Motor neuron (in vitro differentiated cells): Measurements from ENCODE around the gene PARD3. TPM values are rescaled to one million over a fixed set of nuclear protein-coding genes. Genes with fewer than 3 reads are reported as not detected.

ENCODE experiments used
- ATAC-seq, 8 experiments: fragments of 200-7000 bp; cut with Tn5 transposase; replicated peaks in 6 of 8; 2 replicates each; pipeline ENCODE4 v1.8.0; 2021; ENCODE audit warnings: mild to moderate bottlenecking in 8 of 8, moderate library complexity in 8 of 8
- H3K27ac ChIP-seq, 2 donors: fragments of 250-450 bp; sonication (Bioruptor Pico); 2 replicates each; pipeline ENCODE4 v1.9.0; 2021; ENCODE audit warnings: antibody characterized with exemption in 2 of 2, mild to moderate bottlenecking in 2 of 2, moderate library complexity in 1 of 2
- H3K4me1 ChIP-seq, 2 donors: fragments of 250-450 bp; sonication (Bioruptor Pico); replicated peaks in 1 of 2; 2 replicates each; pipeline ENCODE4 v1.6.1; 2021; ENCODE audit warnings: antibody characterized with exemption in 2 of 2, mild to moderate bottlenecking in 2 of 2, moderate library complexity in 1 of 2
- H3K4me3 ChIP-seq, 5 donors: fragments of 250-450 bp; sonication (Bioruptor Pico); 2 replicates each; pipeline ENCODE4 v1.9.0; 2021; ENCODE audit warnings: antibody characterized with exemption in 5 of 5, mild to moderate bottlenecking in 5 of 5, moderate library complexity in 4 of 5
- WGBS, 10 experiments: fragments of 450-650 bp; shearing (Covaris generic); methylation state at CpG; one replicate each; pipeline ENCODE4 v1.0.0; 2022; 5-methylcytosine and 5-hydroxymethylcytosine counted together
- in situ Hi-C, 9 experiments: fragments of 400-800 bp; cut with MboI; loops; one replicate each; pipeline ENCODE4 v1.15.0; 2021; ENCODE audit warnings: low sequenced_read_pairs in 9 of 9, low pct_unique_long_range_greater_than_20kb in 2 of 9; ENCODE audit not compliant: unreplicated experiment in 9 of 9
- total RNA-seq, 8 experiments: library from RNA; unstranded; fragments of 300-600 nt; gene quantifications; 2 replicates each; pipeline versions ENCODE4 v1.2.3 to v1.2.4, GENCODE V29; 2022

The PARD3 gene
- total RNA-seq, 8 experiments from 2014 or later = 21.5 to 154 (median 34.0) TPM

GRCh38 chr10:34216348-34216945, 598.6 kb downstream of the PARD3 start:
- Histone ChIP-seq H3K4me3 (no peak overlapping the region), H3K4me1 (peaks cover 6 to 21% of the 10 kb centered on the region in 2 donors), H3K27ac (no peak overlapping the region)
- 72 to 100% (median 96%) methylated on average over 1 to 2 of the region's 2 CpGs; no CpG with 5 or more reads in 4 of the 10 experiments for WGBS, 10 experiments
- in situ Hi-C loops = no loop called here
- ATAC-seq = peak in 3 of 8 experiments; percentile 46 to 55 (median 55)

DNA sequence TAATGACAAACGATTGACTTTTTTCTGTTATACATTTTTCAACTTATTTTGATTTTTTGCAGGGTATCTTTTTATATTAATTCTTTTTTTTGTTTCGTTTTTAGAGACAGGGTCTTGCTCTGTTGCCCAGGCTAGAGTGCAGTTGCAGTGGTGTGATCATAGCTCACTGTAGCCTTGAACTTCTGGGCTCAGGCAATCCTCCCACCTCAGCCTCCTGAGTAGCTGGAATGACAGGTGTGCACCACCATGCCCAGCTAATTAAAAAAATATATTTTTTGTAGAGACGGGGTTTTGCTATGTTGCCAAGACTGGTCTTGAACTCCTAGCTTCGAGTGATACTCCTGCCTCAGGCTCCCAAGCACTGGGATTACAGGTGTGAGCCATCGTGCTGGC, 601.3 kb downstream of the PARD3 start:
- 67 to 100% (median 81%) methylated on average over 2 to 4 of the region's 5 CpGs for WGBS, 10 experiments

DNA sequence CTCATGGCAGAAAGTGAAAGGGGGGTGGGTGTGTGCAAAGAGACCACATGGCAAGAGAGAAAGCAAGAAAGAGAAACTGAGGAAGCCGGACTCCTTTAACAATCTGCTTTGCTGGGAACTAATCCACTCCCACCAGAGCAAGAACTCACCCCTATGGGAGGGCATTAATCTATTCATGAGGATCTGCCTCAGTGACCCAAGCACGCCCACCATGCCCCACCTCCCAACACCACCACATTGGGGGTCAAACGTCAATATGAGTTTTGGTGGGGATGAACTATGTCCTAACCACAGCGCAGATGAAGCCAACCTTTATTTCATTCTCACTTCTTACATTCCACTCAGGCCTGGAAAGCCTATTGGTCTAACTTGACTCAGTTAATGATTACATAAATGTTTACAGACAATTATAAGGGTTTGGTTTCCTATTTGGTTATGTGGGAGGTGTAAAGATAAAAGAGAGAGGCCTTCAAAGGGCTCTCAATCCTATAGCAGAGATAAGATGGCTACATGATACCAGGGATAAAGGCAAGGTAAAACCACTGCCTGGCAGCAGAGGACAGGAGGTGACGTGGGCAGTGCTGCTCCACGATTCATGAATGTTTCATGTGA, 601.8 kb downstream of the PARD3 start:
- in situ Hi-C loops = no loop called here
- no peak for ATAC-seq
- Histone ChIP-seq H3K4me1 (peaks cover 3 to 7% of the 10 kb centered on the region in 2 donors), H3K4me3 (no peak overlapping the region), H3K27ac (no peak overlapping the region)
- WGBS, 10 experiments = 81 to 100% (median 93%) methylated on average over 2 to 6 of the region's 6 CpGs; no CpG with 5 or more reads in 1 of the 10 experiments

More for the DNA sequence above, 601.3 kb downstream of the PARD3 start:
- ATAC-seq = no peak
- Histone ChIP-seq H3K4me3 (no peak overlapping the region), H3K4me1 (peaks cover 3 to 7% of the 10 kb centered on the region in 2 donors), H3K27ac (no peak overlapping the region)
- in situ Hi-C loops = no loop called here

- peaks cover 15 to 20% of the 10 kb centered on the region in 2 donors for H3K4me1 ChIP-seq
- H3K4me3 ChIP-seq = no peak overlapping the region
- ATAC-seq = no peak
- in situ Hi-C loops = no loop called here
- no peak overlapping the region for H3K27ac ChIP-seq
- WGBS, 10 experiments = 30 to 100% (median 81%) methylated on average over 1 to 3 of the region's 3 CpGs; no CpG with 5 or more reads in 4 of the 10 experiments
These were observed 607.8 kb downstream of the PARD3 start for GRCh38 chr10:34207343-34207742.

DNA sequence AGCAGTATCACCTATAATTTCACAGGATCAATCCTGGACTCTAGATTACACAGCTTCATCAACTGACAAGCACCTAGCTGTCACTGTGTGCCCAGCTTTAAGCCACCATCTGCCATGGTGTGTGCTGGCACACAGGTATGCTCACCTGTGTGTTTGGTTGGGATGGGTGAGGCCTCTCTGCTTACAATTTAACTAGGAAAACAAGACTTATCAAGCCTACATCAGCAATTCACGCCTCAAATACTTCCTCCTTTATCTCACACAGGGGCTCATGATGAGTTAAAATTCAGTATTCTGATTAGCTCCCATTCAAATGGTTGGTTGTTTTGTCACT, 608.2 kb downstream of the PARD3 start:
- no peak for ATAC-seq
- 86 to 100% (median 100%) methylated on average over 1 of the region's 1 CpG; no CpG with 5 or more reads in 7 of the 10 experiments for WGBS, 10 experiments
- Histone ChIP-seq H3K4me1 (peaks cover 15 to 20% of the 10 kb centered on the region in 2 donors), H3K4me3 (no peak overlapping the region), H3K27ac (no peak overlapping the region)
- in situ Hi-C loops = no loop called here

DNA sequence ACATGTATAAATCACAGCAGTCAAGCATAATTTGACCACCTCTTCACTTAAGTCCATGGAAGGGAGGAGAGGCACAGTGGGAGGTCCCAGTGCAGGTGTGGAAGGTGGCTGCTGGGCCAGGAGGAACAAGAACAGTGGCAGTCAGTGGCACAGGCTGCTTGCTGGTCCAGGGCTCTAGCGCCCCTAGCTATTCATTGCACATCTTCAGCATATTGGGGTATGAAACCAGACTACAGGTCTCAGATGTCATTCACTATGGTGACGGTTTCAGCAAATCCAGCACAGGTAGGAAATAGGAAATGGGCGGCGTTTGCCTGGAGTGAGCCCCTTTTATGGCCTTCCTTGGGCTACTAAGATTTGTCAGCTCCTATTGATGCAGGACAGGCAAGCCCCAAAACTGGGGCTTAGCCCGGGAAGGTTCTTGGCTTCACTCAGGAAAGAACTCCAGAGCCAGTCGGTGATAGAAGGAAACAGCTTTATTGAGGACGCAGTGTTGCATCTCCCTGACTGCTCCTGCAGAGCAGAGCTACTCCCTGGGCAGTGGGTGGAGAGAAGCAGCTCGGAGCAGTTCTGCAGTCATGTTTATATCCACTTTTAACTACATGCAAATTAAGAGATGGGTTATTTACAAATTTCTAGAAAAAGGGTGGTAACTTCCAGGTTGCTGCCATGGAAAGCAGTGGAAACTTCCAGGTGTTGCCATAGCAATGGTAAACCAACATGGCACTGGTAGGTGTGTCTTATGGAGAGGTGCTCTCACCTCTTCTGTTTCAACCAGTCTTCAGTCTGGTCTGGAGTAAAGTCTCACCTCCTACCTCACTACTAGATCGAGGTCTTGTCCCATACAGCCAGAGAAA, 608.8 kb downstream of the PARD3 start:
- H3K4me1 ChIP-seq = peaks cover 15 to 20% of the 10 kb centered on the region in 2 donors
- in situ Hi-C loops = no loop called here
- WGBS, 10 experiments = 82 to 100% (median 97%) methylated on average over 1 to 6 of the region's 9 CpGs; no CpG with 5 or more reads in 4 of the 10 experiments
- H3K27ac ChIP-seq = no peak overlapping the region
- ATAC-seq = peak in 3 of 8 experiments; percentile 47 to 87 (median 84)
- no peak overlapping the region for H3K4me3 ChIP-seq

GRCh38 chr10:34205452-34205851, 609.6 kb downstream of the PARD3 start:
- Histone ChIP-seq H3K4me3 (no peak overlapping the region), H3K27ac (no peak overlapping the region), H3K4me1 (peaks cover 21 to 27% of the 10 kb centered on the region in 2 donors)
- WGBS, 10 experiments = 78 to 100% (median 88%) methylated on average over 1 to 5 of the region's 5 CpGs
- in situ Hi-C loops = no loop called here
- no peak for ATAC-seq

DNA sequence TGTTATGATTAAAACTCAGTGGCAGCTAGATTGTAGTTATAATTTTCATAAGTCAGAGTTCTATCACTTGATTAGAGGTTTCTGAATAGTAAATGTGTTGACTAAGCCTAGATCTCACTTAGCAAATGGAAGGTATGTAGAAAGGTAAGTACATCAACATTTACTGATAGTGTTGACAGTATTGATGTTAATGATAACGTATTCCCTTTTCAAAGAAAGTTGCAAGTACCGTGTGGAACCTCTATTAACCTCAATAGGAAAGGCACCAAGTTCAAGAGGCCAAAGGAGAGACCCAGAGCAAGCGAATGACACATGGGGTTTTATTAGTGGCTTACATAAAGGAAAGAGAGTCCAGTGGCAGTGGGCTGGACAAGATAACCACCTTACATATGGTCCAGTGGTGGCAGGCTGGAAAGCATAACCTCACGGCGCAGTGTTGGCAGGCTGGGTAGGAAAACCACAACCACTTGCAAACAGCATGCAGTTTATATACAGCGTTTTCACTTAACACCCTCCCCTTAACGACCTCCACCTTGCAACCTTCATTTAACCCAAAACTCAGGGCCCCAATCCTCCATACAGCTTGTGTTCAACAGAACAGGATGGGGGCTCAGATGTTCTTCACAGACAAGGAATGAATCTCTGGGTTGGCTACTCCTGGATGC, 611.0 kb downstream of the PARD3 start:
- in situ Hi-C loops = no loop called here
- H3K4me3 ChIP-seq = no peak overlapping the region
- WGBS, 10 experiments = 71 to 100% (median 85%) methylated on average over 1 to 6 of the region's 7 CpGs; no CpG with 5 or more reads in 1 of the 10 experiments
- peaks cover 35 to 40% of the 10 kb centered on the region in 2 donors for H3K4me1 ChIP-seq
- ATAC-seq = no peak
- H3K27ac ChIP-seq = no peak overlapping the region

DNA sequence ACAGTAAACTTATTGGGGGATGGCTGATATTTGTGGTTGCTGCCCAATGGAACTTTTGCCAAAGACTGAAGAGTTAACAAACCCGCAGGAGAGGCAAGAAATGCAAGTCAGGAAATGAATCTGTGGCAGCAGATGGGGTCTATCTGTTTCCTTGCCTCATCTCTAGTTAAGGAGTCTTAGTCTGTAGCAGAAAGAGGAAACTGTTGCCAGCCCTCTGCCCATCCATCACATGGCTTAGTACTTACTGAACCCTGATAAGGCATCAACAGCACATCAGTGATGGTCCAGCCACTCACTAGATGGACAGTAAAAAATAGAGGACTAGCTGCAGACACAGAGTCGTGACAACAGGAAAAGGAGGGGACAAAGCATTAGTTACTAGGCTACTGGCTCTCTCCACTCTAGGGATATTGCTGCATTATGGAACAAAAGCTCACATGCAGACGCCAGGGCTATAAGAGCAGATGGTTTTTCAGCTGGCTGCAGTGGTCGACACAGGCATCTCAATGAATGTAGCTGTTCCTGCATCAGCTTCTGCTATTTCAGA, 614.7 kb downstream of the PARD3 start:
- 0 to 50% (median 0%) methylated on average over 1 to 3 of the region's 4 CpGs; no CpG with 5 or more reads in 4 of the 10 experiments for WGBS, 10 experiments
- in situ Hi-C loops = no loop called here
- Histone ChIP-seq H3K4me1 (peaks cover 32% of the 10 kb centered on the region in 2 donors), H3K27ac (peak overlapping the region; percentile 55 to 70), H3K4me3 (no peak overlapping the region)
- peak in 5 of 8 experiments; percentile 88 to 92 (median 90) for ATAC-seq

- peak overlapping the region in 1 of 2 donors; percentile 73 for H3K27ac ChIP-seq
- ATAC-seq = peak in 4 of 8 experiments; percentile 23 to 60 (median 46)
- WGBS, 10 experiments = 88 to 100% (median 95%) methylated on average over 1 to 2 of the region's 2 CpGs; no CpG with 5 or more reads in 7 of the 10 experiments
- no peak overlapping the region for H3K4me3 ChIP-seq
- peaks cover 32 to 36% of the 10 kb centered on the region in 2 donors for H3K4me1 ChIP-seq
- in situ Hi-C loops = no loop called here
These were observed 616.1 kb downstream of the PARD3 start for GRCh38 chr10:34198953-34199352.

DNA sequence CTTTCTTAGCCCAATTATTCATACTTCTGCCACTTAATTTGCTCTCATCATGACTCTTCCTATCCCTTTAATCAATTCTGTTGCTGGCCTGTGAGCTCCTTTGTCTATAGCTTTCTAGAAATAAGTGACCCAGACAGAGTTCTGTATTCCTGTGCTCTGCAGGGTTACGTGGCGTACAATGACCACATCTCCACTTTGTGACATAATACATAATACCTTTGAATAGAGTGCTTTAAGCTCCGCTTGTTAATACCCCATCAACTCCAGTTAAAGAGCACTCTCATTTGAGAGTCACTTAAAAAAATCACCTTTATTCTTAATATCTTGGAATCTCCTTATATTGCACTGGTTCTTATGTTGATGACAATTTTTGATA, 619.0 kb downstream of the PARD3 start:
- Histone ChIP-seq H3K27ac (no peak overlapping the region), H3K4me3 (no peak overlapping the region), H3K4me1 (peaks cover 25 to 36% of the 10 kb centered on the region in 2 donors)
- 66 to 100% (median 90%) methylated on average over 1 to 3 of the region's 3 CpGs; no CpG with 5 or more reads in 1 of the 10 experiments for WGBS, 10 experiments
- no peak for ATAC-seq
- in situ Hi-C loops = no loop called here

GRCh38 chr10:34195364-34196057, 619.6 kb downstream of the PARD3 start:
- Histone ChIP-seq H3K4me3 (no peak overlapping the region), H3K4me1 (peaks cover 20 to 36% of the 10 kb centered on the region in 2 donors), H3K27ac (no peak overlapping the region)
- ATAC-seq = no peak
- 51 to 96% (median 79%) methylated on average over 2 to 8 of the region's 8 CpGs for WGBS, 10 experiments
- in situ Hi-C loops = no loop called here
